ENCODE data around the gene TTLL11. TPM values are rescaled to one million over a fixed set of nuclear protein-coding genes. Genes with fewer than 3 reads are reported as not detected.

TTLL11 gene
- polyA plus RNA-seq, 1 donor, result 30.4 TPM

DNA sequence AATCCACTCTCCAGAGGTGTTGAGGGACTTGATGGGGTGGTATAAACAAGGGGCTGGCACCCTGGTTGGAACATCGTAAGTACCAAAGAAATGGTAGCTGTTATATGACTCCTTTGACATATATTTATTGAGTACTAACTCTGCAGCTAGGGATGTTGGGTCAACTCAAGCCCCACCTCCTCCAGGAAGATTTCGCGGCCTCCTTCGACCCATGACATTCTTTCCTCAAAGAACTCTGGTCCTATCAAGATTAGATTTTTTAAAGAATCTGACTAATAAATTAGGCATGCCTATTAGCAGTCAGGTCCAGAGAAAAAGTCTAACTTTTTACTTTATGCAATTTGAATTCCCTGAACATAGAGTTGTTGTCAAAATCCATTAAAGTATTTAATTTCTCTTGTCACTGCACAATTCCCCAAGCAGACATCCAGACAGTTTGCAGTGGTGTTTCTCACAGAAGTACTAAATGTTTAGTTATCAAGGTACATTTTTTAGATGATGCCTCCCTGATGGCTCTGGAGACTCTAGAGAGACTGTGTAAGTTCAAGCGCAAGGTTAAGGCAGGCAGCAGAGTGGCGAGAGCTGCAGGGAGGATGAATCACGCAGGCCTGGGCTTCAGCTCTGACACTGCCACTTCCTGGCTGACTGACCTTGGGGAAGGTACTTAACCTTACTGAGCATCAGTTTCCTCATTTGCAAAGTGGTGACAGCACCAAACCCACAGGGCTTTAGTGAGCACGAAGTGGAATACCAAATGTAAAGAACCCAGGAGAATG lies 209.6 kb downstream of the TTLL11 start:
- no peak for DNase-seq (ENCODE audit: low read depth)

DNA sequence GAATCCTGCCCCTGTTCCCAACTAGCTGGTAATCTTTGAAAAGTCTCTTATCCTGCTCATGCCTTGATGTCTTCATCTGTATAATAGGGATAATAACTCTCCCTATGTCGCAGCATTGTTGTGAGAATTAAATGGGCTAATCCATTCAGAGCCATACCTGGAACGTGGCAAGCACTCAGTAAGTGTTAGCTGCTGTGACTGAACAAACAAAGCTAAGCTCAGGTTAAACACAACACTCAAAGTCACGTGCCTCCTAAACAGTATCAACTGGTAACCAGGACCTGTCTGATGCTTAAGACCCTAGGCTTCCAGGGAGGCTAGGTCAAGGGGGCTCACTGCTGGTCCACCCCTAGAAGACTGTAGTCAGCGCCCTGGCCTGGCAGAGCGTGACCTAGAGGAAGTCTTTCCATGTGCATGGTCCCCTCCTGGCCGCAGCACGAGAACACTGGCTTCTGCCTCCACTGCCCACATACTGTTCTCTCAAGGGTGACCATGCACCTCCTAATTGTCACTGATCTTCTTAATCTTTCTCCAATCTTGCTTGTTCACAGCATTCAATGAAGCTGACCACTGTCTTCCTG lies 211.1 kb downstream of the TTLL11 start:
- no peak for DNase-seq (ENCODE audit: low read depth)

DNA sequence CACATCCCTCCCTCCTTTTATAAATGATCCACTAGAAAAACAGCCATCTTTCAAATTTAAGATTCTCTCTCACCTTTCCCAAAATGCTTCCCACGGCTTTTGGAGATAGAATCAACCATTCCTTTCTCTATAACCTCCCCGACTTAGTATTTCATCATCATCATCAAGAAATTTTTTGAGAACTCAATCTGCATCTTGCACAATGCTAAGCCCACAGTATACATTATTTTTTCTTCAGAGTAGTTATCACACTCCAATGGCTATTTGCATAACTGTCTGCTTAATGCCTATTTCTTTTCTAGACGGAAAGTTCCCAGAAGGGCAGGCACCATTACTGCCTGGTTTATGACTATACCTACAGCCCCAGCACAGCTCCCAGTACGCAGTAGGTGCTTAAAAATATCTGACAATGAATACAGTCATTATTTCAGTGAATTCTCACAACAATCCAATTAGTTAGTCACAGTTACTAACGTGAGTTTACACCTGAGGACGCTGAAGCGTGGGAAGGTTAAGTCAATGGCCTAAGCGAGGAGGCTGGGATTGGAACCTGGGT lies 212.7 kb downstream of the TTLL11 start:
- DNase-seq (ENCODE audit: low read depth), result no peak

DNA sequence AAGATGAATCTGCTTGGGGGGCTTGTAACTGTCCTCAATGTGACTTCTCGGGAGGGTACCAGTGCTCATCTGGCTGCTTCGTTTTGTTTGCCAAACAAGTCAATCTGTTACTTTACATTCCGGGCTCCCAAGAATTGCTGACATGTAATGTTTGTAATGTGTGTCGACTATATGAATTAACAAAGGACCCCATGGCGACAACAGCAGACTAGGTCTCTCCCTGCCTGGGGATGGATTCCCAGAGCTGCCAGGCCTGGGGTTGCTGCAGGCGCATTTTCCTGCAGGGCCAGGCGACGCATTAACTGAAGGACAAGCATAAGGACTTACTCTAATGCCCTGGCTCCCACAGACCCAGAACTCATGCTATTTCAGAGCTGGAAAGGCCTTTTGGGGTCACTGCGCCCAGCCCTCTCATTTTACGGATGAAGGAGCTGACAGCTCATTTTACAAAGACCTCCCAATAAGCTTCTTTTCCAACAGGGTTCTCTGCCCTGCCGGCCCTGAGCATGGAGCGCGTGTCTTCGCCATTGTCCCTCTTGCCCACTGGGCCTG lies 214.8 kb downstream of the TTLL11 start:
- no peak for DNase-seq (ENCODE audit: low read depth)

DNA sequence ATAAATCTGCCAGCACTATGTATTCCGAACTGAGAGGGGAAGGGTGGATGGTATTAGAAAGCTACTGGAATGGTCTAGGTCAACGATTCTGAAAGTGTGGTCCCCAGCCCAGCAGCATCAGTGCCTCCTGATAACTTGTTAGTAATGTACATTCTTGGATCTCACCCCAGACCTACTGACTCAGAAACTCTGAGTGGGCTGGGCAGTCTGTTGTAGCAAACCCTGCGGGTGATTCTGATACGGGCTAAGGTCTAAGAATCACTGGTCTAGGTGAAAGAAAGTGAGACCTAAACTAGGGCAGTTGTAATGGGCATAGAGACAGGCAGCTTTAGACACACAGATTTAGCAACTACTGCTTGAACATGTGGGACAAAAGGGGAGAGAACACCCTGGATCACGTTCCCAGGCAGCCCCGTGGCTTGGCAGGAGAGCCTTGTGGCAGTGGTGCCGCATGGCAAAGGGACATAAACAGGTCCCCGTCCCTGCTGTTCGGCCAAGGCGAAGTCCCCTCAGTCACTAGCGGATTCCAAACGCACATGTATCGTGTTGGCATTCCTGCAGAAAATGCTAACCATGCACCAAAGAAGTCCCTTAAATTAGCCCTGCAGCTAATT lies 216.3 kb downstream of the TTLL11 start:
- no peak for DNase-seq (ENCODE audit: low read depth)

DNA sequence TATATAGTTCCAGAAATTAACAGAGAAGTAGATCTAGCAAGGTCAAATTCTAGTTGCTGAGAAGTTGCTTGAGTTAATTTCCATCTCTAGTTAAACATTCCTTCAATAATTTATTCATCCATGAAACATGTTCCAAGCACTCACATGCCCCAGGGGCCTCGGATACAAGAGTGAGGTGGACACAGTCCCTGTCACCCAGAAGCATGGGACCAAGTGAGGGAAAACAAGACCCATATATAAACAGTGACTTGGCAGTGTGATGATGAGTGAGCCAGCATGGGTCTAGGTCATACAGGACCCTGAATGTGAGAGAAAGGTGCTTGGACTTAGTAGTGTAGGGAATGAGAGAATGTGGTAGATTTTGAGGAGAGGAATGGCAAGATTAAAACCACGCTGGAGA lies 216.9 kb downstream of the TTLL11 start:
- DNase-seq (ENCODE audit: low read depth), result no peak

DNA sequence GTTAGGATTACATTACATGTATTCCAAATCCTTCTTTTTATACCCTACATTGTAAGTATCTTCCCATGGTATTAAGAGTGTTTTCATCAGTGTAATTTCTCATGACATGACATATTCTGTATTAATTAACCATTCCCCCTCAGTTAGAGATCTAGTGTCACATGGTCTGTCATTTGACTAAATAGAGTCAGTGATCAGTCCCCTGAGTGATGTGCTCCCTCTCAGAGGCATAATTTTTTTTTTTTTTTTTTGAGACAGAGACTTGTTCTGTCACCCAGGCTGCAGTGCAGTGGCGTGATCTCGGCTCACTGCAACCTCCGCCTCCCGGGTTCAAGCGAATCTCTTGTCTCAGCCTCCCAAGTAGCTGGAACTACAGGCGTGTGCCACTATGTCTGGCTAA lies 218.6 kb downstream of the TTLL11 start:
- DNase-seq (ENCODE audit: low read depth), result no peak

DNA sequence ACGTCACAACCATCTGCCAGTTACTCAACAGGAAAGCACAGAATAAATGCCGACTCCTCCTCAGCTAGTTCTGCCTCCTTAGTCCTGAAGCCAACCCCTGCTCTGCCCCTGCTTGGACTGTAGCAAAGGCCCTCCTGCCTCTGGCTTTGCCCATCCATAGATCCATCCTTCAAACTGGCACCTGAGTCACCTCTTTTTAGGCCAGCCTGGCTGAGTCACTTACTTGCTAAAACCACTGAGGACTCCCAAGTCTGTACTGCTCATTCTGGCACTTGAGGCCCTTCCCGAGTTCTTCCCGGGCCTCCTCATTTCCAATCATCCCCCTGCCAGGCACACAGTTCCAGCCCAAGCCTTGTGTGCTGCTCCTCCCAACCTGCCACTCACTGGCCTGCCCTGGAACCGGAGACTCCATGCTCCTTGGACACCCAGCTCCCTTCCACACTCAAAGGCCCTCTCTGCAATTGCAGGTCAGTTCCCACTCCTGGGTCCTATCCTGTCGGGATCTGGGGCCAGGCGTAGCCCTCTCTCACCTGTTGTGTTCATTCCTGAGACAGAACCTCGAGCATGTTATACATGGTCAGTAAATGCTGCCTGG lies 221.6 kb downstream of the TTLL11 start:
- DNase-seq (ENCODE audit: low read depth), result no peak

DNA sequence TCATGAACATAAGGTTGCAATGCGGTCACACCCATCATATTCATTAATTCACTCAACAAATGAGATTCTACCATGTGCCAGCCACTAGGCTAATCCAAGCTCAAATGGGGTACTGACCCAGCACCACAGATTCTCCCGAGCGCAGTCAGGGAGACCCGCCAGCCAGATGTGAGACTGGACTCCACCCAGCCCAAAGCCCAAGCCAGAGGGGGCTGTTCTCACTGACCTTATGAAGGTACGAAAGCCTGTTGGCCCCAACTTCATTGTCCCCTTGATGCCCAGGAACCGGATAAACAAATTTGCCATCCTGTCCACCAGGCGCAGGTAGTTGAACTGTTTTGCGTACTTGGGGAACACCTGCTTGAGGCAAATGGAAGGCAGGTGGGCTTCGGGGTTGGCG lies 222.8 kb downstream of the TTLL11 start:
- DNase-seq (ENCODE audit: low read depth), result no peak

DNA sequence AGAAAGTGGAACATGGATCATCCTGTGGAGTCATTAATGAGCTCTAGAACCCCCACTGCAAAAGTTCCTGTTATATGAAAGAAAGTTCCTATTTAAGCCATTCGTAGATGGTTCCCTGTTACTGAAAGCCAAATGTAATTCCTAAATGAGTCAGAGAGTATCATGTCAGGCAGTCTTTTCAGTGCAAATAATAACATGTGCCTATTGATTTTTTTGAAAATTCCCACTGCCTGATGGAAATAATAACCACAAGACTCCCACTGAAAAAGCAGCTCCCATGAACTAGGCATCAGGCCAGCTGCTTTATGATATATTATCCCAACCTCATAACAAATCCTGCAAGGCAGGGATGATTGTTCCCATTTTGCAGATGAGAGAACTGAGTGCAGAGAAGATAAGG lies 224.5 kb downstream of the TTLL11 start:
- DNase-seq (ENCODE audit: low read depth), result no peak

DNA sequence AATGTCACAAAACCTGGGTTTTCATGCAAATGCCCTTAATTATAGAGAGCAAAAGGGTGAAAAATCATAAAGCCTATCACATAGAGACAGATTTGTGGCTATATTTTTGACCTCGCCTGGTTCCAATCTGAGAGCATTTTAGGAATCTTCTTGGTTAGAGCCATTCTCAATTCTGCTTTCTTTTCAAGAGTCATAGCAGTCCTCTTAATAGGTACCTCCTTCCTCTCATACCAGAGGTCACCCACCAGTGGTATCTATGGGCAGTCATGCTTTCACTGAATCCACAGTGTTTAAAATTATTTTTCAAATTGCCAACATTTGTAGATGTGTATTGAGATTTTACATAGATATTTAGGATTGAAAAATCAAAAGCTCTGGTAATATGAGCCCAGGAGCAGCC lies 226.2 kb downstream of the TTLL11 start:
- no peak for DNase-seq (ENCODE audit: low read depth)

DNA sequence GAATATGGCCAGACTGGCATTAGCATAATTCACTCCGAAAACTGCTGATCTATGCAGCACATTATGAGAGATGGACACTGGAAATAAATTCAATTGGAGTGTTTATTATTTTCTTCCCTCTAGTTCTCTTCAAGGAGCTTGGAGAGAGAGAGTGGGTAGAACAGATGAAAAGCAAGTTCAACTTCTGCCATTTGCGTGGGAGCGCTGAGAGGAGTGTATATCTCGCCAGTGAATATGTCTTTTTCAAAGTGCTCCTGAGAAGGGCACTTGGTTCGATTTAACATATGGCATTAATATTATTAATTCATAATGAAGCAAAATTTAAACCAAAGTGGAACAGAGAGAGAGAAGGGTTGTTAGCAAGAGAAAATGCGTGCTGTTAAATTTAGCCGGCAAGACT lies 227.2 kb downstream of the TTLL11 start:
- DNase-seq (ENCODE audit: low read depth), result no peak

DNA sequence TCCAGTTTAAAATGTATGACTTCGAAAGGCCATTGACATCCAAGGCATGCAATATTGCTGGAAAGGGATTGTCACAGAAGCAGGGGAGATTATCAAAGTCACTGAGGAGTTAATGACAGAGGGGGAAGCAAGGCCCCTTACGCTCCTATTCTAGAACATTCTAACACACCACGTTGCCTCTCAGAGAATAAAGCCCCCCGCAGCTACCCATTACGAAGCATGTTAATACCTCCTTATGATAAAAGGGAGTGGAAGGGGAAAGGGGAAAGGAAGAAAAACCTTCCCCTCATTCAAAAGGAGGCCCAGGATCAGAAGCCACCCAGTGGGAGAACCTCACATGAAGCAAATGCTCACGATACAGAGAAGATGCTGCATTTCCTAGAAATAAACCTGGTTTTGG lies 228.0 kb downstream of the TTLL11 start:
- DNase-seq (ENCODE audit: low read depth), result no peak

DNA sequence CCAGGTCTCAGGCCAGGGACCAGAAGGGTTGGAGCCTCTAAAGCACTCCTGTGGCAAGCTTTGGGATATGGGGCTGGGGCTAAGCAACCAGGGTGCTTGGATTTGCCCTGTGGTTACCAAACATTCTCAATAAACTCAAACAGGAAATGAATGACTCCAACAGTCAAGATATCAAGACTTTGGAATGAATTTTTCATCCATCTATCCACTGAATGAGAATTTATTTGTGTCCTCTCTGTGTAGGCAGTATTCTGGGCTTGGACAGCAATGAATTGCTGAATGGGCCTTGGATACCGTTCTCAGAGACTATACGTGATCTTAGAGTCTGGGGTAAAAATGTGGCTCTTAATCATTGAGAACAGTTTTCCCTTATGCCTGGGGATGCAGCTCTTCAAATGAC lies 229.2 kb downstream of the TTLL11 start:
- no peak for DNase-seq (ENCODE audit: low read depth)

DNA sequence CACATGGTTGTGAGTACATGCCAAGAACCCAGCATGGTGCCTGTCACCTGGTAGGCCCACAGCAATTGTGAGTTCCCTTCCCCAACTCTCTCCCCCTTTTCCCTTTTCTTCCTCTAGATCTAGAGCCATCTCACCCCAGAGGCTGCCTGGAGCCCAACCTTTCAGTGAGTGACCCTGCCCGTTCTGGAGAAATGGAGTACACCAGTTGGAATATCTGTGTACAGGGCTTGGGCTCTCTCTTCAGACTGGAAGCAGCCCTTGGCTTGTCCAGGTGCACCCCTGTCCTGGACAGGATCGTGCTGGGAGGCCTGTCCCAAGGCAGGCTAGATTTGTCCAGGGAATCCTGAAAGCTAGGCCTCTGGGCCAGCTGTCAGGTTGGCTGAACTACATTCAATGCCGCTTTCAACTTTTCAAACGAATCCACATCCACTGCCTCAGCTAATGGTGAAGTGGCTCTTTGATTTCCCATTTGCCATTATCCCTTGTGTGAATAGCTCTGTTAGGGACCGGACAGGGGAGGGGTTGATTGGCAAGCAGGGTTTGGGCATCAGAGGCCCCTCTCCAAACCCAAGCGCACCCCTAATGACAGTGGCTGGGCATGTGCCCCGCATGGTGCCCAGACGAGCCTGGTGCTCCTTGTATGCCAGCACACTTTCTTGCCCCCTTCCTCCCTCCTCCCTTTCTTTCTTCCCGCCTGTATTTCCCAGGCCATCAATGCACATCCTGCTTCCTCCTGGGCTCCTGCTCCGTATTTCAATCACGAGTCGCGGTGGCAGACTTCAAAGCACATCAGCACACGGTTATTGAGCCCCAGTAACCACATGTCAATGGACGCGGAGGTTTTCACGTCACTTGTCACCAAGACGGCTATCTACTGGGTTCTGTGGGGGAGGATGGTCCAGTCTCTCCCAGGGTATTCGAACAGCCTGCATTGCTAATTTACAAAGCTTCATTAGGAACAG lies 230.5 kb downstream of the TTLL11 start:
- DNase-seq (ENCODE audit: low read depth), result no peak

DNA sequence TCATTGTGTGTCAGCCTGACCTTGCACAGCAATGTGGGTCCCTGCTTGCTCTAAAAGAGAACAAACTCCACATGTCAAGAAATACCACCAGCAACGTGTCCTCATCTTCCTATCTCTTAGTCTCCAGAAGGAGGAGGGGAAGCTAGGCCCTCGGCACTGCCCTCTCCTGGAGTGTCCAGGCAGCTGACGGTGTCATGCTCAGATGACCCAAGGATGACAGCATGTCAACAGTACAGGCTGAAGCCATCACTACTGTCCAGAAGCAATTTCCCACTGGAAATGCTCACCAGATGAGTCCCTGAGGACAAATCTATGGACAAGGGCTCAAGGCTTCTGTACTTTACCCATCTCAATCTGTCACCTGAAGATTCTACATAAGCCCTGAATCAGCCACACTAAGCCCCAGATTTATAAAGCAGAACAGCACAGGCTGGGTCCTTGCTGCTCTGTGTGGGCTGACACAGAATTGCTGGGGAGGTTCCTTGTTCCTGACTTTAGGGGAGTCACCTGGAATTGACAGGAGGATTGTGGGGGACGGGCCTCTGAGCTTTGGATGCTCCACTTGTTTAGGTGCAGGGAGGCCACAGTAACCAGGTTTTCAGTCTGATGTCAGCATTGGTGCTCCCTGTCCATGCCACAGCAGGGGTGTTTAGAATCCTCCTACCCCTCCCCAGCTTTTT lies 231.5 kb downstream of the TTLL11 start:
- DNase-seq (ENCODE audit: low read depth), result no peak

DNA sequence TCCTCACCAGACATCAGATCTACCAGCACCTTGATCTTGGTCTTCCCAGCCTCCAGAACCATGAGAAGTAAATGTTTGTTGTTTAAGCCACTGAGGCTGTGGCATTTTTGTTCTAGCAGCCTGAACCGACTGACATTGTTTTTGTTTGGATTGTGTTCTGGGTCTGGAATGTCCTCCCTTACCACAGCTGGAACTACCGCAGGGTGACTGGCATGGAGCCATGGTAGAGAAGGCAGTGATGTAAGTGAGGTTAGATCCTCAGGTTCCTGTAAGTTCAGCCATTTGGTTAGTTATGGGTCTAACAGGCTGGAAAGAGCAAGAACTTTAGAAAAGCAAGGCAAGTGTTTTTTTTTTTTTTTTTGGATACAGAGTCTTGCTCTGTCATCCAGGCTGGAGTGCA lies 232.4 kb downstream of the TTLL11 start:
- DNase-seq (ENCODE audit: low read depth), result no peak

DNA sequence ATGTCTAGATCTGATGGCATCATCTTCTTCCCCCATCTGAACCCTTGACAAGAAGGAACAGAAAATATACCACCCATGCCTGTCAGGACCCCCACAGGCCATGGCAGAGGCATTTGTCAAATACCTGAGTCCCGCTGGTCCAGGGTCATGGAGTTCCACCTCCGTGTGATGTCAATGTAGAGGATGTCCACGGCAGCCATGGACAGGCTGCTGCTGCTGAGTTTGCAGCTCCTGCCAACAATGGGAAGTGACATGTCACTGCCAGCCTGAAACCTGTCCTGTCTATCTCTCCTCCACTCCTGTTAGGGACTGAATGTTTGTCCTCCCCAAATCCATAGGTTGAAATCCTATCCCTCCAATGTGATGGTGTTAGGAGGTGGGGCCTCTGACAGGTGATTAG lies 232.9 kb downstream of the TTLL11 start:
- DNase-seq (ENCODE audit: low read depth), result no peak

DNA sequence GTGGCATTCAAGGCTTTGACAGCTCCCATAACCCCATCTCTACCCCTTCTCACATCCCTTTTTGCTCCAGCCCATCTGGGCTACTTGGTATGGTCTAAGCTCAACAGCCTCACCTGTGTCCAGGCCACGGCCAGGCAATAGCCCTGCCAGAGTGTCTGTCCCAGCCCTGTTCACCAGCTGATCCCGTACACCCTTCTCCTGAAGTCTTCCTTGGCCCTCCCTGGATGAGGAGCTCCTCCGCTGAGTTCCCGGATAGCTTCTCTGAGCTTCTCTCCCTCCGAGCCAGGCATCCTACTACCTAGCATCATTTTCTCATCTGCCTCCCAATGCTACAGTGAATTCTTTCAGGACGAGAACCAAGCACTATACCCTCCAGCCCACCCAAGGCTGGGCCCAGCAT lies 233.5 kb downstream of the TTLL11 start:
- no peak for DNase-seq (ENCODE audit: low read depth)

DNA sequence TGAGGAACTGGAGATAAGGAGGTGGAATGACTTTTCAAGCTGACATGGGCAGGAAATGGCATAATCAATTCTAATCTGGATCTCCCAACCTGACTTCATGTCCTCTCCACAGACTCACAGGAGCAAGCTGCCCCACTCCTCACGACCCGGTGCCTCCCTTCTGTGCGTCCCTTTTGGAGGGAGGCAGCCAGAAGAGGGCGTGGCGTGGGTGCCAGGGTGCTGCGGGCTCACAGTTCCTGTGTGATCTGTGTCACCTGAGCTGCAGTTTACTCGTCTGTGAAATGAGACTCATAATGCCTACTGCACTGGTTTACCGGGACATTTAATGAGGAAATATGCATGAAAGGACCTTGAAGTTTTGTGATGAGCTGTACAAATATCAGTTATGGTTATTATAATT lies 234.3 kb downstream of the TTLL11 start:
- DNase-seq (ENCODE audit: low read depth), result no peak

DNA sequence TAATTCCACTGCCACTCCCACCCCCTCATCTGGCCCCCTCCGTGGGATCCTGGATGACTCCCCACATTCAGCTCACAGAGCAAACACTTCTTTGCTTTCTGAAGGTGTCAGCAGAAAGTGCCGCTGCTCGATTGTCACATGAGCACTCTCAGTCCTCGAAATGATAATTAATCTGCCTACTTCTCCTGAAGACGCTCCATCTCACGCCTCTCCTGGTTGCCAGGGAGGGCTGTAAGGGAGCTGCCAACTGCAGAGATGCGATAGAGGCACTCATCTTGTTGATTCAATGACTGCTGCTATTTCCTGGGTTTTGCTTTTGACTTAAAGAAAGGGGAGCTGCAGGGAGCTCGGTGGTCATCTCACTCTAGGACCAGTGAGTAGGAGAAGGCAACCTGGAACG lies 235.2 kb downstream of the TTLL11 start:
- no peak for DNase-seq (ENCODE audit: low read depth)

All from forelimb muscle (tissue), 1 donor.